K562 (cell line): ENCODE results near the gene BNIP2. TPM values are rescaled to one million over a fixed set of nuclear protein-coding genes. Genes with fewer than 3 reads are reported as not detected.

Experiments
- ATF1 ChIP-seq, 2 experiments: fragments of 450-650 bp in 1 of 2; IDR thresholded peaks; 2 replicates each; pipeline ENCODE4 v1.6.1; 2016; ENCODE audit warnings: missing compliant biosample characterization in 1 of 2, missing genetic modification characterization in 1 of 2
- BRD9 ChIP-seq: fragments of 450-650 bp; IDR thresholded peaks from 2 replicates; pipeline ENCODE4 v1.6.1; 2018; ENCODE audit warnings: low read depth; ENCODE audit not compliant: partially characterized antibody
- CHD2 ChIP-seq: IDR thresholded peaks from 2 replicates; pipeline ENCODE4 v1.6.1; 2011; ENCODE audit warnings: low read depth, low read length
- EP300 ChIP-seq: IDR thresholded peaks from 2 replicates; pipeline ENCODE4 v1.6.1; 2012; ENCODE audit warnings: low read length, improper control_type of control experiment
- FIP1L1 ChIP-seq: fragments of 200-400 bp; formaldehyde crosslinking; IDR thresholded peaks from 2 replicates; pipeline ENCODE4 v1.6.1; 2018; ENCODE audit warnings: mild to moderate bottlenecking, low read depth, low read length; ENCODE audit not compliant: poor library complexity, severe bottlenecking
- PHTF2 ChIP-seq: fragments of 250-450 bp; sonication (Bioruptor Pico); IDR thresholded peaks from 2 replicates; pipeline ENCODE4 v1.5.0; 2021; ENCODE audit warnings: mild to moderate bottlenecking
- ZBTB7A ChIP-seq: IDR thresholded peaks from 2 replicates; pipeline ENCODE4 v1.6.1; 2011; ENCODE audit warnings: low read depth, mild to moderate bottlenecking, low read length, moderate library complexity, borderline replicate concordance; ENCODE audit not compliant: control insufficient read depth
- ZNF175 ChIP-seq: fragments of 200-800 bp; sonication (Bioruptor generic); IDR thresholded peaks from 2 replicates; pipeline ENCODE4 v1.6.1; 2016; ENCODE audit warnings: low read depth, mild to moderate bottlenecking, missing genetic modification characterization, missing compliant biosample characterization
- ZNF445 ChIP-seq: fragments of 250-450 bp; sonication (Bioruptor Pico); IDR thresholded peaks from 2 replicates; pipeline ENCODE4 v1.4.0; 2020; ENCODE audit warnings: low read depth, mild to moderate bottlenecking, moderate library complexity
- polyA plus RNA-seq, 8 experiments: library from polyadenylated mRNA; depleted of rRNA in 4 of 8; stranded (reverse) in 5 of 8; unstranded in 3 of 8; fragments of >200 nt; fragmentation: Nextera tagmentation in 2 of 8; fragmentation: Illumina TruSeq in 1 of 8; extraction: Ambion mirVana in 2 of 8; extraction: Trizol in 1 of 8; gene quantifications; 2 replicates each; pipeline versions ENCODE4 v1.2.1 to v1.2.3, GENCODE V29; 2011 to 2014; ENCODE audit warnings: inconsistent platforms in 1 of 8, missing spikeins in 1 of 8
- total RNA-seq, 7 experiments: library from RNA; depleted of rRNA in 6 of 7; stranded (reverse); fragments of >200 nt in 6 of 7; fragmentation: Illumina TruSeq in 2 of 7; extraction: Trizol in 2 of 7; gene quantifications; 2 replicates each; pipeline versions ENCODE4 v1.2.1 to v1.2.3, GENCODE V29; 2011 to 2021; ENCODE audit warnings: low replicate concordance in 1 of 7
- TF ChIP-seq, protein P1 (sequence below): fragments of 450-650 bp; IDR thresholded peaks from 2 replicates; pipeline ENCODE4 v1.6.1; 2017; ENCODE audit warnings: antibody characterized with exemption
- TF ChIP-seq, protein P2 (sequence below): sonication (generic); formaldehyde crosslinking; IDR thresholded peaks from 2 replicates; pipeline ENCODE4 v1.8.0; 2022; ENCODE audit warnings: missing genetic modification reagents, mild to moderate bottlenecking, borderline replicate concordance
- TF ChIP-seq, protein P3 (sequence below): fragments of 200-800 bp; sonication (Bioruptor generic); IDR thresholded peaks from 2 replicates; pipeline ENCODE4 v1.6.1; 2017; ENCODE audit warnings: missing genetic modification characterization, missing compliant biosample characterization
- TF ChIP-seq, protein P4 (sequence below), 2 experiments: IDR thresholded peaks; 2 replicates each; pipeline ENCODE4 v1.6.1; 2012; ENCODE audit warnings: improper control_type of control experiment in 2 of 2, low read depth in 2 of 2, low read length in 2 of 2, borderline replicate concordance in 1 of 2
- TF ChIP-seq, protein P5 (sequence below): fragments of 250-450 bp; sonication (Bioruptor Pico); IDR thresholded peaks from 2 replicates; pipeline ENCODE4 v1.8.0; 2021; ENCODE audit warnings: moderate library complexity, mild to moderate bottlenecking, inconsistent platforms

The BNIP2 gene
- total and polyA plus RNA-seq, 9 of the 15 experiments (the other 6 are each of a cell fraction or from before 2014, with no cell fraction given): 19.6 to 88.0 (median 52.5) TPM

DNA sequence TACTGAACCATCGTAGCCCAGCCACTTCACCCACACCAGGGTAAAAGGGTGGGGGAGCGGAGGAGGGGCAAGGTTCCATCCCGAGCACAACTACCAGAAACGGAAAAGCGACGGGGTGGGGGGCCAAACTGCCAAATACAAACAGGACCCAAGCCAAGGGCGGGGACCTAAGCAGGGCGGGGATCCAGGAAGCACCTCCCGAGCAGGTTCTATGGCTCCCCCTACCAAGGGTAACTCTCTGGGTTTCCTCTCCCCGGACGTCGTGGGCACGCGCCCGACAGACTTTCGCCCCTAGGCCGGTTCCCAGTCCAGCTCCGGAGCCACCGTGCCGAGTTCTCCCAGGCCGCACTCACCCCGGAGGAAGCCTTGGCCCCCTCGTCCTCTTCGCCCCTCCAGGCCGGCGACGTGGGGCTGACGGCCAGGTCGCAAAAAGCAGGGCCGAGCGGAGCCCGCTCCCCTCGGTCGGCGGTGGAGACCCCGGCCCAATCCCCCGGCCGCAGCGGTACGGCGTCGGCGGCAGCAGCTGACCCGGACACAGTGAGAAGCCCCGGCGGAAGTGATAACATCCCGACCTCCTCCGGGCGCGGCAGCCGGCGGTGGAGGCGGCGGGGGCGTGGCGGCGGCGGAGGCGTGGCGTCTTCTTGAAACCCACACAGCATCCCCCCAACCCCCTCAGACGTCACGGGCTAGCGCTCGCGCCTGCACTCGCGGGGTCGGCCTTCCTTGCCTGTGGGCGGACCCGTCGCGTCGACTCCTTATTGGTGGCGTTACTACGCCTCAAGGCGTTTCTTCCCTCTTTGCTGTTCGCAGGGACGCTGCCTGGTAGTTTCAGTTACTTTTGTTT lies at the start of gene BNIP2 (continued):
- TF ChIP-seq, protein P1, sequence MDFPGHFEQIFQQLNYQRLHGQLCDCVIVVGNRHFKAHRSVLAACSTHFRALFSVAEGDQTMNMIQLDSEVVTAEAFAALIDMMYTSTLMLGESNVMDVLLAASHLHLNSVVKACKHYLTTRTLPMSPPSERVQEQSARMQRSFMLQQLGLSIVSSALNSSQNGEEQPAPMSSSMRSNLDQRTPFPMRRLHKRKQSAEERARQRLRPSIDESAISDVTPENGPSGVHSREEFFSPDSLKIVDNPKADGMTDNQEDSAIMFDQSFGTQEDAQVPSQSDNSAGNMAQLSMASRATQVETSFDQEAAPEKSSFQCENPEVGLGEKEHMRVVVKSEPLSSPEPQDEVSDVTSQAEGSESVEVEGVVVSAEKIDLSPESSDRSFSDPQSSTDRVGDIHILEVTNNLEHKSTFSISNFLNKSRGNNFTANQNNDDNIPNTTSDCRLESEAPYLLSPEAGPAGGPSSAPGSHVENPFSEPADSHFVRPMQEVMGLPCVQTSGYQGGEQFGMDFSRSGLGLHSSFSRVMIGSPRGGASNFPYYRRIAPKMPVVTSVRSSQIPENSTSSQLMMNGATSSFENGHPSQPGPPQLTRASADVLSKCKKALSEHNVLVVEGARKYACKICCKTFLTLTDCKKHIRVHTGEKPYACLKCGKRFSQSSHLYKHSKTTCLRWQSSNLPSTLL: no peak
- TF ChIP-seq, protein P2, sequence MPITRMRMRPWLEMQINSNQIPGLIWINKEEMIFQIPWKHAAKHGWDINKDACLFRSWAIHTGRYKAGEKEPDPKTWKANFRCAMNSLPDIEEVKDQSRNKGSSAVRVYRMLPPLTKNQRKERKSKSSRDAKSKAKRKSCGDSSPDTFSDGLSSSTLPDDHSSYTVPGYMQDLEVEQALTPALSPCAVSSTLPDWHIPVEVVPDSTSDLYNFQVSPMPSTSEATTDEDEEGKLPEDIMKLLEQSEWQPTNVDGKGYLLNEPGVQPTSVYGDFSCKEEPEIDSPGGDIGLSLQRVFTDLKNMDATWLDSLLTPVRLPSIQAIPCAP (CRISPR knock-in tag): 0 out of 2 replicates have a peak, but pooled peaks have one; percentile 23
- no peak; the same call in 1 of the 2 replicates for TF ChIP-seq ATF1 (CRISPR knock-in tag; IDR thresholded peaks at IDR 0.05)
- TF ChIP-seq ATF1 (tag; IDR thresholded peaks at IDR 0.05): peak; percentile 94
- TF ChIP-seq ZBTB7A: peak; percentile 97
- TF ChIP-seq PHTF2 (CRISPR knock-in tag): no peak
- 0 out of 2 replicates have a peak, but pooled peaks have one; percentile 1 for TF ChIP-seq EP300
- TF ChIP-seq CHD2: peak; percentile 78
- TF ChIP-seq BRD9: peak; percentile 35
- TF ChIP-seq, protein P3, sequence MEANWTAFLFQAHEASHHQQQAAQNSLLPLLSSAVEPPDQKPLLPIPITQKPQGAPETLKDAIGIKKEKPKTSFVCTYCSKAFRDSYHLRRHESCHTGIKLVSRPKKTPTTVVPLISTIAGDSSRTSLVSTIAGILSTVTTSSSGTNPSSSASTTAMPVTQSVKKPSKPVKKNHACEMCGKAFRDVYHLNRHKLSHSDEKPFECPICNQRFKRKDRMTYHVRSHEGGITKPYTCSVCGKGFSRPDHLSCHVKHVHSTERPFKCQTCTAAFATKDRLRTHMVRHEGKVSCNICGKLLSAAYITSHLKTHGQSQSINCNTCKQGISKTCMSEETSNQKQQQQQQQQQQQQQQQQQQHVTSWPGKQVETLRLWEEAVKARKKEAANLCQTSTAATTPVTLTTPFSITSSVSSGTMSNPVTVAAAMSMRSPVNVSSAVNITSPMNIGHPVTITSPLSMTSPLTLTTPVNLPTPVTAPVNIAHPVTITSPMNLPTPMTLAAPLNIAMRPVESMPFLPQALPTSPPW (CRISPR knock-in tag): peak; percentile 83
- TF ChIP-seq, protein P4, sequence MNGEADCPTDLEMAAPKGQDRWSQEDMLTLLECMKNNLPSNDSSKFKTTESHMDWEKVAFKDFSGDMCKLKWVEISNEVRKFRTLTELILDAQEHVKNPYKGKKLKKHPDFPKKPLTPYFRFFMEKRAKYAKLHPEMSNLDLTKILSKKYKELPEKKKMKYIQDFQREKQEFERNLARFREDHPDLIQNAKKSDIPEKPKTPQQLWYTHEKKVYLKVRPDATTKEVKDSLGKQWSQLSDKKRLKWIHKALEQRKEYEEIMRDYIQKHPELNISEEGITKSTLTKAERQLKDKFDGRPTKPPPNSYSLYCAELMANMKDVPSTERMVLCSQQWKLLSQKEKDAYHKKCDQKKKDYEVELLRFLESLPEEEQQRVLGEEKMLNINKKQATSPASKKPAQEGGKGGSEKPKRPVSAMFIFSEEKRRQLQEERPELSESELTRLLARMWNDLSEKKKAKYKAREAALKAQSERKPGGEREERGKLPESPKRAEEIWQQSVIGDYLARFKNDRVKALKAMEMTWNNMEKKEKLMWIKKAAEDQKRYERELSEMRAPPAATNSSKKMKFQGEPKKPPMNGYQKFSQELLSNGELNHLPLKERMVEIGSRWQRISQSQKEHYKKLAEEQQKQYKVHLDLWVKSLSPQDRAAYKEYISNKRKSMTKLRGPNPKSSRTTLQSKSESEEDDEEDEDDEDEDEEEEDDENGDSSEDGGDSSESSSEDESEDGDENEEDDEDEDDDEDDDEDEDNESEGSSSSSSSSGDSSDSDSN (IDR thresholded peaks at IDR 0.05; ENCODE audit: borderline replicate concordance in 1 of 2, low read depth in 2 of 2, low read length in 2 of 2): peak; percentile 39 to 49; a peak in 1 of 4 replicates
- TF ChIP-seq, protein P5, sequence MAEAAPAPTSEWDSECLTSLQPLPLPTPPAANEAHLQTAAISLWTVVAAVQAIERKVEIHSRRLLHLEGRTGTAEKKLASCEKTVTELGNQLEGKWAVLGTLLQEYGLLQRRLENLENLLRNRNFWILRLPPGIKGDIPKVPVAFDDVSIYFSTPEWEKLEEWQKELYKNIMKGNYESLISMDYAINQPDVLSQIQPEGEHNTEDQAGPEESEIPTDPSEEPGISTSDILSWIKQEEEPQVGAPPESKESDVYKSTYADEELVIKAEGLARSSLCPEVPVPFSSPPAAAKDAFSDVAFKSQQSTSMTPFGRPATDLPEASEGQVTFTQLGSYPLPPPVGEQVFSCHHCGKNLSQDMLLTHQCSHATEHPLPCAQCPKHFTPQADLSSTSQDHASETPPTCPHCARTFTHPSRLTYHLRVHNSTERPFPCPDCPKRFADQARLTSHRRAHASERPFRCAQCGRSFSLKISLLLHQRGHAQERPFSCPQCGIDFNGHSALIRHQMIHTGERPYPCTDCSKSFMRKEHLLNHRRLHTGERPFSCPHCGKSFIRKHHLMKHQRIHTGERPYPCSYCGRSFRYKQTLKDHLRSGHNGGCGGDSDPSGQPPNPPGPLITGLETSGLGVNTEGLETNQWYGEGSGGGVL (CRISPR knock-in tag): no peak
- no peak for TF ChIP-seq ZNF445 (CRISPR knock-in tag)
- TF ChIP-seq FIP1L1: no peak
- TF ChIP-seq ZNF175 (CRISPR knock-in tag): no peak
